ENCODE measurements around the gene PRPH2.

- TF ChIP-seq FOXJ3 (CRISPR knock-in tag; IDR thresholded peaks at IDR 0.05) (no peak), EZH2phosphoT487 (IDR thresholded peaks at IDR 0.05; ENCODE audit: borderline replicate concordance, low read depth) (no peak), EP300 (IDR thresholded peaks at IDR 0.05; ENCODE audit: borderline replicate concordance in 1 of 2, low read depth in 1 of 2, low read length in 1 of 2) (no peak), RAD21 (IDR thresholded peaks at IDR 0.05; ENCODE audit: low read length) (no peak), CTCF (IDR thresholded peaks at IDR 0.05) (no peak), MEF2A (IDR thresholded peaks at IDR 0.05; ENCODE audit: borderline replicate concordance, low read depth) (no peak), POLR2AphosphoS5 (IDR thresholded peaks at IDR 0.05; ENCODE audit: low read depth, low read length) (no peak), ZBTB33 (IDR thresholded peaks at IDR 0.05; ENCODE audit: borderline replicate concordance, low read depth) (no peak), REST (IDR thresholded peaks at IDR 0.05; ENCODE audit: low read depth, low read length) (no peak), RFX5 (IDR thresholded peaks at IDR 0.05; ENCODE audit: low read length) (no peak), SIN3A (IDR thresholded peaks at IDR 0.05; ENCODE audit: borderline replicate concordance, low read depth, low read length) (no peak), TAF1 (IDR thresholded peaks at IDR 0.05; ENCODE audit: borderline replicate concordance, low read depth, low read length) (no peak), JUND (IDR thresholded peaks at IDR 0.05) (no peak)
Measured at GRCh38 chr6:42771741-42772100, 49.3 kb upstream of the PRPH2 start.

Data from SK-N-SH (cell line).